GM21529 (cell line): ENCODE results near the gene SUMO4.

Experiments used
- ATAC-seq: cut with Tn5 transposase; IDR thresholded peaks from one replicate; pipeline ENCODE4 v1.9.1; 2021; ENCODE audit not compliant: unreplicated experiment

SUMO4 gene

GRCh38 chr6:149400050-149400449 lies at the start of gene SUMO4:
SUMO4 (plus strand) TSS chr6:149400262; CDS start chr6:149400392, 130 bp downstream.
- no peak for ATAC-seq

DNA sequence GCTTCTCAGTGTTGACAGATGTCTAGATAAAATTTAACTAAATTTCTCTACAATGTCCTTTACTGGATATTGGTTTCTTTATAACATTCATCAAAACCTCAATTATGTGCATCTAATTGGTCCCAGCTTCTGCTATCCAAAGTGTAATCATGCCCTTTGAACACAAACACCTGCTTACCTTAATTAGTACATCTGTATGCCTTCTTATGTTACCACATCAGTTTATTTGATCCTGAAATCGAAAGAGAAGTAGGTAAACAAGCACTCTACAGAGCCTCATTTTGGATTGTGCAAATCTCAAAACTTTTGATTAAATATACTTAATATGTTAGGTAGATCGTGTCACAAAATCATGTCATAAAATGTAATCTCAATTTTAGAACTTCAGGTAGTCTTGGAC lies 46.1 kb upstream of the SUMO4 start:
- ATAC-seq, result no peak

DNA sequence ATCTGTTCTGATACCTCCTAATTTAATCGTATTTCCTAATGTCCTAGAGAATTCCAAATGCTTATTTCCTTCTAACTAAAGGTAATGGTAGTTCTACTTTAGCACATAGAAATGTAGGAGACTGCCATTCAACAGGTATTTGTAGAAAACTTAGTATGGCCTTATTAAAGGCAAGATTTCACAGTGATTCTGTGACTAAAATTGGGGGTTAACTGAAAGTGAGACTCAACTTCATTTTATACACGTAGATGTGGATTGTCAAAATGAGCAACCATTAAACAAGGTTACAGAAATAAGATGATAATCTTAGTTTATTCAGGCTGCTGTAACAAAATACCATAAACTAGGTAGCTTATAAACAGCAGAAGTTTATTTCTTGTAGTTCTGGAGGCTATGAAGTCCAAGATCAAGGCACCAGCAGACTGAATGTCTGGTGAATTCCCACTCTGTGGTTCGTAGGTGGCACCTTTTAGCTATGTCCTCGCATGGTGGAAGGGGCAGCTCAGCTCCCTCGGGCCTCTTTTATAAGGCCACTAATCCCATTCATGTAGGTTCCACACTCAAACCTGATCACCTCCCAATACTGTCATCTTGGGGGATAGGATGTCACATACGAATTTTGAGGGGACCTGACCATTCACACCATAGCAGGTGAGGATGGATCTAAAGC lies 43.8 kb upstream of the SUMO4 start:
- no peak for ATAC-seq

DNA sequence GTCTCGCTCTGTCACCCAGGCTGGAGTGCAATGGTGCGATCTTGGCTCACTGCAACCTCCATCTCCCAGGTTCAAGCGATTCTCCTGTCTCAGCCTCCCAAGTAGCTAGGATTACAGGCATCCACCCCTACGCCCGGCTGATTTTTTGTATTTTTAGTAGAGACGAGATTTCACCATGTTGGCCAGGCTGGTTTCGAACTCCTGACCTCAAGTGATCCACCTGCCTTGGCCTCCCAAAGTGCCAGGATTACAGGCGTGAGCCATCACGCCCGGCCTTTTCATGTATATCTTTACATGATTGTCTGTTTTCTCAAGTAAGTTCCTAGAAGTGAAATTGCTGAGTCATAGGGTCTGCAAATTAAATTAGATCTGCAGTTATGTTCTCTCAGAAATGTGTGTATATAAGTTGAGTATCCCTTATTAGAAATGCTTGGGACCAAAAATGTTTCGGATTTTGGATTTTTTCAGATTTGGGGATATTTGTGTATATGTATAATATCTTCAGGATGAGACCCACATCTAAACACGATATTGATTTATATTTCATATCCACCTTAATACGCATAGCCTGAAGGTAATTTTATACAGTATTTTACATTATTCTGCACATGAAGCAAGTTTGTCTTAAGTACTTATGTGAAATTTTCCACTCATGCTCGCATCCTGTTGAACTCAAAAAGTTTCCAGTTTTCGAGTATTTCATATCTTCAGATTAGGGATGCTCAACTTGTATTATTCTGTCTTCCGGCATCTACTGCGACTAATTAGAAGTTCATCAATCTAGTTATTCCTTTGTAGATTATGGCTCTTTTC lies 42.1 kb upstream of the SUMO4 start:
- no peak for ATAC-seq

DNA sequence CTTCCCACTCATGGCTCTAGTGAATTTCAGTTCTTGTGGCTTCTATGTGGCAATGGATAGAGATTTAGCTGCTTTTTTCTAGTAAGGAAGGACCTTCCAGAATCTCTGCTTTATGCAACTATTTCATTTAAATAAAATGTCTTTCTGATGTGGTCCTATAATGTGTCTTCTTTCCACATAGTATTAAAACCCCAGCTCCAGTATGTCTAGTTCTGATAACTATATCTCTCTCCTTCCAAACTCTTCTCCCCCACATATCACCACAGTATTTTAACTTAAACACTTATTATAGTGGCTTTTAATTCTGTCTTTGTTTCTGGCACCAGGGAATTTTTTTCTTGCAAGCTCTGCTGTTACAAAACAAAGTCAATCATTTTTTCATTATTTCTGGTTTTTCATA lies 40.6 kb upstream of the SUMO4 start:
- no peak for ATAC-seq

GRCh38 chr6:149360536-149360935 lies 39.5 kb upstream of the SUMO4 start:
- no peak for ATAC-seq

DNA sequence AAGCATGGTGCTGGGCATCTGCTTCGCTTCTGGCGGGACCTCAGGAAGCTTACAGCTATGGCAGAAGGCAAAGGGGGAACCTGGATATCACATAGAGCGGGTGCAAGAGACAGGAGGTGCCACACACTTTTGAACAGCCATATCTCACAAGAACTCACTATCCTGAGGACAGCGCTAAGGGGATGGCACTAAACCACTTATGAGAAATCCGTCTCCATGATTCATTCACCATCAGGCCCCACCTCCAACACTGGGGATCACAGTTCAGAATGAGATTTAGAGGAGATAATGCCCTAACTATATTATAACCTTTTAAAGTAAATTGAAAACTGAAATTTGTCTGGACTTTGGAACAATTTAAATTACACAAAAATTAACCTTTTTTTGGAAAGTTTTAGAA lies 37.8 kb upstream of the SUMO4 start:
- ATAC-seq, result no peak

DNA sequence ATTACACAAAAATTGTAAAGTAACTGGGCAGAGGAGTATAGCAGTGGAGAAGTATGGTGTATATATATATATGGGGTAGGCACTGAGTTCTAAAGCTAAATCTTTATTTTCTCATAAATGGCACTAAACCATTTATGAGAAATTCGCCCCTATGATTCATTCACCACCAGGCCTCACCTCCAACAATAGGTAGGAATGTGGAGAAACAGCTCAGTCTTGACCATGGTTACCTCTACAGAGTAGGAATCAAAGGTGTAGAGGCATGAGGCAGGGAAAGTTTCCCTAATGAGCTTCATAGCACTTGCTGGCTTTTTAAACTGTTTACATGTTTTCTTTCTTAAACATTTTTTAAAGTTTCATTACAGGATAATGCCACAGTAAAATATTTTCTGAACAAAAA lies 36.9 kb upstream of the SUMO4 start:
- ATAC-seq, result no peak

DNA sequence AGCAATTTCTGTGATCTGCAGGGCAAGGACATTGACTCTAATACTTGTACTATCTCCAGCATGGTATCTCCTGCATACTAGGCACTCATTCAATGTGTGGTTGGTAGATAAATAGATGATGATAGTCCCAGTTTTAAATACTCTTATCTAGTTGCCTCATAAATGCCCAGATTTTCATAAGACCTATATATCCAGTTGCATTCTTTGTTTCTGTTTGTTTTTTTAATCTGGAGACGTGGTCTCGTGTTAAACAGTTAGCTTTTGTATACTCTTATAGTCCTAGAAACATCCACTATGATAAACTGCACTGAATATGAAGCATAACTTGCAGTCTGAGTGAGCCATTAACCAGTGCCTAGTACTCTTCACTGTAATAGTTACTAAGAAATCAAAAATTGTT lies 35.5 kb upstream of the SUMO4 start:
- no peak for ATAC-seq

- no peak for ATAC-seq
Observed at GRCh38 chr6:149365197-149365596, 34.9 kb upstream of the SUMO4 start.

DNA sequence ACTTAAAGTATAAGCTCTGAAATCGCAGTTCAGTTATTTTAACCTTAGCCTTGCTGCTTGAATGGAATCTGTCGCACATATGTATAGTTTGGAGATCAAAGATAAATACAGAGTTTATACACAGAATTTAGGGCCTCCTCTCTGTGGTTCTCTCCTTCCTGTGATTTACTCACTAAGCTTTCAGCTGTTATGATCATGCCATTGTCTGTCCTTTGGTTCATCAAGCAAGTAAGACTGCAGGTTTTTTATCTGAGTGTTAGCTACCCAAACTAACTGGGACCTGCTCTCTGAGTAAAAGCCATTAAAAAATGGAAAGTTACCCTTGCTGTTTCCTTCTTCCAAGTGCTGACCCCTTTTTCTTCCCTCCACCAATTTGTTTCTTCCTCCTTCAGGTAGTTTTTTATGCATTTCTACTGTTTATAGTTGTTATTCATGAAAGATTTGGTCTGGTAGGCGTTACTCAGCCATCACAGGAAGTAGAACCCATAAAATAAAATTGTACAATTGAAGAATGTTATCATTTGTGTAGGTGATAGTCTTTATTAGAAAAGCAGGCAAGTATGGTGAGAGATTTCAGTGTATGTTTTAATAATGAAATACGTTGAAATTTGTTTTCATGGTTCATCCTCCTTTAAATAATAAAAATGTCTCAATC lies 33.7 kb upstream of the SUMO4 start:
- no peak for ATAC-seq

DNA sequence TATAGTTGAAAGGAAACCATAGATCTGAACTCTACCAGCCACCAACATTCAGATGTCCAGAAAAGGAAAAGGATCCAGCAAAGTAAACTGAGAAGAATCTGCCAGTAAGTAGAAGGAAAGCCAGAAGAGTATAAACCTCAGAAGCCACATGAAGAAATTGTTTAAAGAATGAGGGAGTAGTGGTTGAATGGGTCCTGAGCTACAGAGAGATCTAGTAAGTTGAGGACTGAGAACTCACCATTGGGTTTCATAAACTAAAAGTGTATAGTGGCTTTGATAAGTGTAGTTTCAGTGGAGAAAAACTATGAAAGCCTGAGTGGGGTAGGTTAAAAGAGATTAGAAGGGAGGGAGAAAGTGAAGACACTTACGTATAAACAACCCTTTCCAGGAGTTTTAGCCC lies 32.0 kb upstream of the SUMO4 start:
- peak; percentile 79 for ATAC-seq

GRCh38 chr6:149371154-149371553 lies 28.9 kb upstream of the SUMO4 start:
- no peak for ATAC-seq

GRCh38 chr6:149372062-149372461 lies 28.0 kb upstream of the SUMO4 start:
- ATAC-seq, result no peak

DNA sequence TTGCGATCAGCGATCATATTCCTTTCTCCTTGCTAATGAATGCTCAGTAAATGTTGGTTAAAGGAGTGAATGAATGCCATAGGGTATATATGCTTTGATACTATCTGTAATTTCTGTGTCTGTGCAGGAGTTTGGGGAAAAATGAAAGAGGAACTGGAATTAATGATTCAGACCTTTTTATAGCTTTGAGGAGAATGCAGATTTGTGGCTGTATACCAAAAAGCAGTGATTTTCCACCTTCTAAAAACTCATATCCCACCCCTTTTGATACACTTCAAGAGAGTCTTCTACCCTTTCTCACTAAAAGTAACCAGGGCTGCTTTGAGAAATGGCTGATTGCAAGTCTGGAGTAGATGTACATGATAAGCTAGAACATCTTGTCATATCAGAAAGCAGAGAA lies 26.6 kb upstream of the SUMO4 start:
- no peak for ATAC-seq

GRCh38 chr6:149379977-149380376 lies 20.1 kb upstream of the SUMO4 start:
- ATAC-seq, result no peak

GRCh38 chr6:149380523-149380922 lies 19.5 kb upstream of the SUMO4 start:
- ATAC-seq, result no peak

DNA sequence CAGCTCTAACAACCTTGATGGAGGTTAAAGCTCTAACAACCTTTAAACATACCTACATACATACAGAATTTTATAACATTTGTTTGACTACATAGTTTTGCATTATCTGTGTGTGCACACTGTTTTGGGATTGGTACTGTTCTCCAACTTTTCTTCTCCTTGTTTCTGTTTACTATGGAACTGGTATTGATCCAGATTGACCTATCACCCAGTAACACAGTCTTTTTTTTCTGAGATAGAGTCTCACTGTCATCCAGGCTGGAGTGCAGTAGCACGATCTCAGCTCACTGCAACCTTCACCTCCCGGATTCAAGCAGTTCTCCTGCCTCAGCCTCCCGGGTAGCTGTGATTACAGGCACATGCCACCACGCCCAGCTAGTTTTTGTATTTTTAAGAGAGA lies 16.7 kb upstream of the SUMO4 start:
- no peak for ATAC-seq

GRCh38 chr6:149384464-149384863 lies 15.6 kb upstream of the SUMO4 start:
- no peak for ATAC-seq

DNA sequence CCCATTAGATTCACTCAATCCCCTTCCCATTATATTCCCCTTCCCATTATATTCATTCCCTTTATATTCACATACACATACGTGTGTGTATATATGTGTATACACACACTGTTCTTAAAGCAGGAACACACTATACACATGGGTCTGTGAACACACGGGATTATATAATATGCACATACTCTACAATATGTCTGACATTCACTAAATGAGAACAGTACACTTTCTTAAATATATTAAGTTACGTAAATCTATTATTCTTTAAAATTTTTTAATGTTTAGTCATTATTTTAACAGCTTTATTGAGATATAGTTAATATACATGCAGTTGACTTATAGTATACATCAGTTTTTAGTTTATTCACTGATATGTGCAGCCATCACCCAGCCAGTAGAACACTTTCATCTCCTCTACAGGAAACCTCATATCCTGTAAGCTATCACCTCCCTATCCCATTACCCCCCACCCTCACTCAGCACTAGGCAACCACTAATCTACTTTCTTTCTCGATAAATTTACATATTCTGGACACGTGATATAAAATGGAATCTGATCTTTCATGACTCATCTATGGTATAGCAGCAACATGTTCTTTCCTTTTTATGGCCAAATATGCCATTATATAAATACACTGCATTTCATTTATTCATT lies 13.9 kb upstream of the SUMO4 start:
- no peak for ATAC-seq

GRCh38 chr6:149387779-149388512 lies 12.1 kb upstream of the SUMO4 start:
- ATAC-seq, result no peak
